Activated CD8-positive, alpha-beta memory T cell treated with anti-CD3 and anti-CD28 coated beads, Interleukin-2, amount 50 U/mL, for 24 hours (primary cell): Measurements from ENCODE around the gene VAV2.
A peak's percentile ranks its signal among the peaks of the same experiment; 100 is the strongest.

Experiments used
- DNase-seq: peaks from one replicate; pipeline ENCODE4 v3.0.0-alpha.2; 2020; ENCODE audit errors: extremely low read depth

The VAV2 gene

DNA sequence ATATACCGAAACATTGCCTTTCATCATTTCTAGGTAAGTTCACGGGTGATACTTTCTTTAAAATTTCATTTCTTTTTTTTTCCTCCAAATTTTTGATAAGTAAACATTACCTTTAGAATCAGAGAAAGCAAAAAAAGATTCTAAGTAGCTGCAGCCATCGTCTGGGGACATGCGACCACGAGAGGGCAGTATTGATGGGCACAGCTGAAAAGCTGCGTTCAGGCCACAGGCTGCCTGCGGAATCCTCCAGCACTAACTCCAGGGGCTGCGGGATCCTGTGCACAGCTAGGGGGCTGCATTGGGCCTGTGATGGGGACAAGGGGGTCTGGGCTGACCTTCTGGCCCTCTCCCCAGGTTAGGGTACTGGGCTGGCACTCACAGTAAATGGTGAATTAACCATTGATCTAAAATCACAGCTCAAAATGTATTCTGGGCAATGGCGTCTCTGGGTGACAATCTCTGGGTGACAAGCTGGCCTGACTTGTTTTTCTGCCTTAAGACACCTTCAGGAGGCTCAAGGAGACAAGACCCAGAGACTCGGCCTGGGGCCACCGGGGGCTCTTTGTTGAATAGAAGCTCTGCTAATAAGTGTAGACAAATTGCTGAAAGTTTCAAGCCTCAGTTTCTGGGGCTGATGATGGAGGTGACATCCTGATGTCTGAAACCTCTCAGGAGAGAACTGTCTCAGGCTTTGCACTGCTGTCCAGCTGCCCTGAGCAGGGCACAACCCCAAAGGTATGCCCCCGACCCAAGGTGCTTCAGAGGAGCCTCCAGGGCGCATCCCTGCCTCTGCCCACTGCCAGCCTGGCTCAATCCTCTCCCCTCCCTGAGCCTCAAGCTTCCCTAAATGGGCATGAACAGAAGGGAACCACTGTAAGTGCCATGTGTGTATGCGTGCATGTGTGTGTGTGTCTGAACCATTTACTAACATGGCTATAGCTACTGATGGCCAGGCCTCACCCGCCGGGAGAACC is 209.7 kb downstream of the VAV2 start:
- peak; percentile 21 for DNase-seq

DNA sequence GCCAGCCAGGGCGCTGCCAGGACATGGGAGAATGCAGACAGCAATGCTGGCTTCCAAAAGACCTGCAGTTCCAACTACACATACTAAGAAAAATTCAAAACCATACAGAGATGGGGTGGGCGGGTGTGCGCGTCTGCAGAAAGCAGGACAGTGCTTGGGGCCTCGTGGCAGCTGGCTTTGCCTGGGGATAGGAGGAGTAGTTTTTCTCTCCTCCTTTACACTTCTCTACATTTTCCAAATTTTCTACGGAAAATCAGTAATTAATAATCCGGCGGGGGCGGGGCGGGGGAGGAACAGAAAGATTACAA is 210.3 kb downstream of the VAV2 start:
- DNase-seq: no peak

DNA sequence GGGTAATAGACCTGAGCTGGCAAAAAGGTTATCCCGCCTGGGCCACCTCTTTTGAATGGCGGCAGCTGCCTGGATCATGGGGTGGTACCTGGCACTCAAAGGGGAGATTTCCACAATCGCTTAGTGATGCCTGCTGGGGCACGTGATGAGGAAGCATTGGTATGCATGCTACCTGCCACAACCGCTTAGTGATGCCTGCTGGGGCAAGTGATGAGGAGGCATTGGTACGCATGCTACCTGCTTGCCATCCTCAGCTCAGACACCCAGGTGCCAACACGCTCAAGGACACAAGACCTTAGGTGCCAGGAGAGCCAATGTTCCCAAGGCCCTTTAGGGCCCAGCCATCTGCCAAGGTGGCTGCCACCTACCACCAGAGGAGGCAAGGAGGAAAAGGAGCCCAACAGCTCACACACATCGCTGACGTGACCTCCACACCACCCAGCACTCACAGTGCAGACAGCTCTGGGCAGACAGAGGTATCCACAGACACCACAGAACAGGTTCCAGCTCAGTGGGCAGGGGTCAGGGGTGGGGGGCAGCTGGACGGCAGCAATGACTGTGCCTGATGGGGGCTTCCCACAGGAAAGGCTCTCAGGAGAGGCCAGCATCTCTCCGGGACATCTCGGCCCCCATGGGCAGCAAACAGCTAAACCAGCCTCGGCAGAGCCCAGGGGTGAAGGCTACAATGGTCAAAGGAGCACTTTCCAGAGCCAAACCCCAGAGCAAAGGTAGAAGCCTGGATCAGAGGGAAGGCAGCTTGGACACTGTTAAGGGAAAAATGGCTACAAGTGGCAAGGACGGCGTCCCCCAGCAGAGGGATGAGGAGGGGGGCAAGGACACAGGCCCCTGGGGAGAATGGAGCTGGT is 210.9 kb downstream of the VAV2 start:
- DNase-seq: no peak

DNA sequence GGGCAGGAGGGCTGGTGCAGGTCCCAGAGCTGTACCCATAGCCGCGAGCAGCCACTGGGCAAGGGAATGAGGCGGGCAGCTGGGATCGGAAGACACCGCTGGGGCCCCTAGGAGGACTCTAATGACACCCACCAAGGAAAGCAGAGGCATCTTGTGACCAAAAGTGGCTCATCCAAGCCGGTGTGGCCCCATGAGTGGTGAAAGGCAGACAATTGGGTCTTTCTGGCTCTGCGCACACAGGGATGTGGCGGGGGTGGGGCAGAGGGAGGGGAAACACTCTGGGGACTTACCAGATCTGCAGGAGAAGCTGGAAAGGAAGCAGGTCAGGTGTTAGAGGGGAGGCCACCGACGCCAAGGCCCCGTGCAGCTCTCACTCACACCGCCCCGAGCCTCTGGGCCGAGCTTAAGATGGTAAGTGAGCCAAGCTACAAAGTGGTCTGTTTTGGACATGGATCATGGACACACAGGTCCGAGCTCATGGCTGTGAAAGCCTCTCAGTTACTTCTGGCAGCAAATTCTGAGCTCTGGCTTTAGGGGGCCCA is 211.6 kb downstream of the VAV2 start:
- DNase-seq: no peak

DNA sequence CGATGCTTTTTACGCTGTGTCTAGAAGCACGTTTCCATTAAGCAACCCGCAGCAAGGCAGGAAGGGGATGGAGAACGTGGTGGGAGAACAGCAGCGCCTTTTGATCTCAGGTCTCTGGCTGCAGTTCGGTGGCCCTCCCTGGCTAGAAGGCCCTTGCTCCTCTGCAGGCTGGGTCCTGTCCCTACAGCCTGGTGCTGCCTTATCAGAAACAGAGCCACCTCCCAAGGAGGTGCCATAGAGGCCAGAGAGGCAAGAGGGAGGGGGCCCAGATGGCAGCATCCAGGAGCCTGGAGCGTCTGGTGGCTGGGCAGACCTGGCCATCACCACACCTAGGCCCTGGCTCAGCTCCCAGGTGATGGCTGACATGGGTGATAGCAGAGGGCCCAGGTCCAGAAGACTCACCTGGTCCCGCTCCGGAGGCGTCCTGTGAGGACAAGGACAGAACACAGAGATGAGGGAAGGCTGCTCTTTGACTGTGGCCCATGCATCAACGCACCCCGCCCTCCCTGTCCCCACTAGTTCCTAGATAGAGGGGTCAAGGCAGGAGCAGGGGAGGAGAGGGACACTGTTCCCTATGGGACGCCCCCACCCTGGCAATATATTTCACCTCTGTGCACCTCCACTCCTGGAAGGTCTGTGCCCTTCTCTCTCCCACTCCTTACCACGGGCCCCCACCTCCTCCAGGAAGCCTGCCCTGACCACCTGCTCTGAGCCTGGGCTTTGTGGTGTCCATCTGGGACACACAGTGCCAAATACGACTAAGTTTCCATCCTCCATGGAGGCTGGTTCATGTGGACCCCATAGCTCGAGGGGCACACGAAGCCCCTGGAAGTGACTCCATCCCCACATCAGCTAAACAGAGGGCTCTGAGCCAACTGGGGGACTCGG is 212.4 kb downstream of the VAV2 start:
- no peak for DNase-seq

DNA sequence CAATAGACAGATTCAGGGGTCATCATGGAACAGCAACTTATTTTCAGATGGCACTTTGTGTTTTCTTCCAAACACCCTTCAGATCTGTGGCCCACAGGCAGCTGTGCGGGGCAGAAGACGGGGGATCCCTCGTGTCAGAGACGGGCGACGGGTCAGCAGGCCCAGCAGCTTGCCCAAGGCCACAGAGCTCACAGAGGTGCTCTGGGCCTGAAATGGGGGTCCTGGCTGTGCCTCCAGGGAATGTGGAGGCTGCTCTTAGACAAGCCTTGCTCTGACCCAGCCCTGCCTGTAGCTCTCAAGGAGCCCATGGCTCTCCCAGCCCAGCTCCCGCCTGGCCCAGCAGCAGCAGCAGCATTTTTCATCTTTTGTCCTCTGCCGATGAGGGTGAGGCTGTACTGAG is 213.0 kb downstream of the VAV2 start:
- DNase-seq: no peak

DNA sequence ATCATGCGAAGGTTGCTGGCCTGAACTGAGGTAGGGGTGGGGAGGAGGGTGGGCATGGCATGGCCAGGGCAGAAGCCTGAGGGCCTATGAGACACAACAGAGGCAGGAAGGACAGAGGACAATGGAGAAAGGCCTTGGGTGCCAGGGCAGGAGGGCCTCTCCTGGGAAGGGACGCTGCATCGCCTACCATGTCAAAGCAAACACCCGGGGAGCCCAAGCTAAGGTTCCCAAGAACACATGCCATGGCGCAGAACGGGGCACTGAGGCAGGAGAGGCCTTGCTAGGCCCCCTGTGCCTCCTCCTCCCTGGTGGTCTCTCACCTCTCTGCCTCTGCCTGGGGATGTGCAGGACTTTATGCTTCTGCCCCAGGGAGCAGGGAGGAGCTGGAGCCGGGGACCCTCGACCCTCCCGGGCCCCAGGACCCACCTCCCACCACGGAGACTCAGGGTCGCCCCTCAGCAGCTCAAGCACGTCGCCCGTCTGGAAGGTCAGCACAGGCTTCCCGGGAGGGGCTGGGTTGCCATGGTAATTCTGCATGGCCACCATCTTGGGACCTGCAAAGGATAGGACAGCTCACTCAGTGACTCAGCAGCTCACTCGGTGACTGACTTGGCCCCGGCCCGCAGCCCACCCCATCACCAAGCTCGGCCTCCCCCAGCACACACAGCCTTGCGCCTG is 213.6 kb downstream of the VAV2 start:
- no peak for DNase-seq

DNA sequence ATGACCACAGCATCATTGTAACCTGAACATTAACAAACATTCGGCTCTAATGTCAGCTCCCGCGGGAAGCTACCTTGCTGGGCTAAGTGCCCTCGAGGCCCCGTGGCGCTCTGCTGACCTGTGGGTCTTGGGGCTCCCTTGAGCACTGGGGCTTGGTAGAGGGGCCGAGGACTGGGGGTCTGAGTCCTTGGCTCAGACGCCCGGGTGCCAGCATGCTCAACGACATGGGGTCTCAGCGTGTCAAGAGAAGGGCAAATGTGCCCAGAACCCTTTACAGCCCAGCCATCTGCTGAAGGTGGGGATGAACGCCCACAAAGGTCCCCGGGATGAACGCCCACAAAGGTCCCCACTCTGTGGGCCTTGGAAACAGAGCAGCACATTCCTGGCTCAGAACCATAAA is 214.3 kb downstream of the VAV2 start:
- DNase-seq: no peak

DNA sequence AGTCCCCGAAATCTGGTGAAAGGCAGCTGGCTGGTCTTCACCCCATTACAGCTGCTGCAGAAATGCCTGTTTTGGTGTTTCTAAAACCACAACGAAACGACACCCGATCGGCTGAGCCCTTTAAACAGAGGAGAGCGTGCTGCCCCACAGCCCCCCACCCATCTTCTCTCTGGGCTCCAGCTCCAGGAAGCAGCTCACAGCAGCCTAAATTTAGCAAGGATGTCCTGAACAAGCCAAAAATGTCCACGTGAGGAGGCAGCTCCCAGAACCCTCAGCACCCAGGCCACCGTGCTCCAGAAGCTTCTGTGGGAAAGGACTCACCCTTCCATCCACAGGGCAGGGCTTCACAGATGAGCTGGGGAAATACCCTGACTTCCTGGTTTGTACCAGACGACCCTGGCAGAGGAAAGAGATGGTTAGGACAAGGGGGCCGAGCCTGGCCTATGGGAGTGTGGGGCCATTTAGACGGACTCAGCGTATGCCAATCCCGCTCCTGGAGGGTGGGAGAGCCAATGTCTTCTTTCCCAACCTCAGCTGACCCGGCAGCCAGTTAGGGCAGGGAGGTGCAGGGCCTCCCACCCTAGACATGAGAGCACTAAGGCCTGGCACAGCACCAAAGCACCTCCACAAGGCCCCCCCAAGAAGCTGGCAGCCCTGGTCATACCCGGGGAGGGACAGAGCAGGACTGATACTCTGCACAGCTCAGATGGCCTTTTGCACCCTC is 214.9 kb downstream of the VAV2 start:
- DNase-seq: no peak

DNA sequence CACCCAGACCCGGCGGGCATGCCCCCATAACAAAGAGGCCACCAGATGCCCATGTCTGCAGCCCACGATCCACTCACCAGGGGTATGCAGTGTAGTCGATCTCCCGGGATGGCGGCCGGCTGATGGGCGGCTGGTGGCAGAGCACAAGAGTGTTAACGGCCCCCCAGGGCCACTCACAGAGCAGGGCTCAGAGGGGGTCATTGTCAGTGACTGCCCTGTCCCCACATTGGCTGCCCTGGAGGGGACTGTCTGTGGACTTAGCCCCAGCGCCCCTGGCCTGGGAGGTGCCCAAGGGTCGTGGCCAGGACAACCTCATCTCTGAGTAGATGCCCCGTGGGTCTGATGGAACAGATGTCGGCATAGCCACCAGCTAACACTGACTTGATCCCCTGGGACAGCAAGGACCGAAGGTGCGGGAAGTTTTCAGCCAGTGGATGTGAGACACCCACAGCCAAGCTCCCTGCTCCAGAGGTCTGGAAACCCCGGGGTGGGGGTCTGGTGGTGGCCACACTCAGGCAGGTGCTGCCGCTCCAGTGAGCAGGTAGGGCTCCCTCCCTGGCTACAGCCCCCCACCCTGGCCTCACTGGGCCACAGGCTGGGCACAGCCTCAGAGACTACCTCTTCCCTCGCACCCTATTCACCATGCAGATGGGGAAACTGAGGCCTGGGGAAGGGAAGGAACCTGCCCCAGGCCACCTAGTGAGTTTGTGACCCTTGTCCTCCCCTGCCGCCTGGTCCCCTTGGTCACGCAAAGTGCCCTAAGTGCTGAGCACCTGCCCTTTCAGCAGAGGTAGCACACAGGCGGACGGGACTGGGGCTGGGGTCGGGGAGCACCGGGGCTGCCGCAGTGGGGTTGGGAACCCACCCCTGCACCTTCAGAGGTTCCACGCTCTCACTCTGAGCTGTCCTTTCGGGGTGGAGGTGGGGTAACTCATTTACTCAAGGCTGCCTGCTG is 215.9 kb downstream of the VAV2 start:
- no peak for DNase-seq

DNA sequence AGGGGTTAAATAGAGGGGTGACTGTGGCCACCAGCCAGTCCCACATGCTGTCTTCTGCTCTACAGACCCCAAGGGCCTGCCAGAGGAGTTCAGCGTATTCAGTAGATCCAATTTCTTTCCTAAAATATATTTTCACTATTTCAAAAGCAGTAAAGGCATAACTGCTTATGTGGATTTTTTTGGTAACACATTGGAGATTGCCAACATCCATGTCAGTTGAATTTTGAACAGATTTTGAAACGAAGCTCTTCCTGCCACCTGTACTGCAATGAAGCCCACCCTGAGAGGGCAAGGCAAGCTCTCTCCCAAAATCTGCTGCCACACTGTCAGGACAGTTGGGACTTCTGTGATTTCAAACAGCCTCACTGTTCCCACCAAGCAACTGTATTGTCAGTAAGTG is 216.8 kb downstream of the VAV2 start:
- no peak for DNase-seq

DNA sequence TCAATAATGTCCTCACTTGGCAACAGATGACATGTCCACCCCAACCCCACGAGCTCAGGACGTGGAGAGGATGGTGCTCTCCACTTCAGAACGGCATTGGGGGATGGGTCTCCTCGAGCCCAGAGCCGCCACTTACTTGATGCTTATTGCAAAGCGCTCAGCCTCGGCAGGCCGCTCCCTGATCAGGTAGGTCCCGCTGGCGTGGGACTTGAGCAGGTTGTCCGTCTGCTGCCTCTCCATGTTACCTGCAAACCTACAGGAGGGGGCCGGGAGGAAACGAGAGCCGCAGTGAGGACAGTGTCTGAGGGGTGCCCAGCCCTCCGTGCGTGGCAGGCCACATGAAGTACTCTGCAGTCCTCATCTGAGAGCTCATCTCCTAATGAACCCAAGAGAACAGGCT is 217.3 kb downstream of the VAV2 start:
- no peak for DNase-seq

DNA sequence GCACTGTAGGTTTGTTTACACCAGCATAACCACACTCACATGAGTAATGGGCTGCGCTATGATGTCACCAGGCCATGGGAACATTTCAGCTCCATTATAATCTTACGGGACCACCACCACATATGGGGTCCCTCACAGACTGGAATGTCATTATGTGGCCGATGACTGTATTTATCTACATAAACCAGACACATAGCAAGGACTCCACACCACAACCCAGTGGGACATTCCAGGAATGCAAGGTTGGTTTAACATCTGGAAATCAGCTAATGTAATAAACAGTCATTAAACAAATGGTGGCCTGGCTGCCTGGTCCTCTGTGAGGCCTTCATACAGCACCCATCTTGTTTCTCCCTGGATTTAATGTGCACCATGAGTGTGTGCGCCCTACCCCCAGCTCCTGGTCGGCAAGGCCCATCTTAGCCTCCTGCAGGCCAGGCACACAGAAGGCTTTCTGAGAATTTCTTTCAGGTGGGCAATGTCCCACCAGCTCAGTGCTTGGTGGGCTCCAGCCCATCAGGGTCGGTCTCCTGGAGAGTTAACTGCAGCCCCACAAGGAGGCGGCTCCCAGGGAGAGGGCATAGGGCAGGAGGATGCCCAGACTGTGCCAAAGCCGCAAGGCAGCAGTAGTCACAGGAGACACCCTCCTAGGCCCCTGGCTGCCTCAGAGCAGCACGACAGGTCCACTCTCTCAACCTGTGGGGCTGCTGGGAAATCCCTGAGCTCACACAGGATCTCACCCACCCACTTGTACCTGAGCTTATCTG is 218.1 kb downstream of the VAV2 start:
- DNase-seq: no peak

DNA sequence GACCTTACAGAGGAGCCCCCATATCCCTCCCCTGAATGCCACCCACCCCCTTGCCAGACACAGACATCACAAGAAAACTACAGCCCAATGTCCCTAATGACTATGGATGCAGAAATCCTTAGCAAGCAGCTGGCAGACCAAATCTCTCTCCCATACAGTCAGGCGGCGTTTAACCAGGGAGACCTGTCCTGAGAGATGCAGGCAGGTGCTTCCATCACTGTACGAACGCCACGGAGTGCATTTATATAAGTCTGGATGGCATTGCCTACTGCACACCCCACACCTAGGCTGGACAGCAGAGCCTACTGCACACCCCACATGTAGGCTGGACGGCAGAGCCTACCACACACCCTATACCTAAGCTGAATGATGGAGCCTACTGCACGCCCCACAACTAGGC is 219.5 kb downstream of the VAV2 start:
- no peak for DNase-seq

DNA sequence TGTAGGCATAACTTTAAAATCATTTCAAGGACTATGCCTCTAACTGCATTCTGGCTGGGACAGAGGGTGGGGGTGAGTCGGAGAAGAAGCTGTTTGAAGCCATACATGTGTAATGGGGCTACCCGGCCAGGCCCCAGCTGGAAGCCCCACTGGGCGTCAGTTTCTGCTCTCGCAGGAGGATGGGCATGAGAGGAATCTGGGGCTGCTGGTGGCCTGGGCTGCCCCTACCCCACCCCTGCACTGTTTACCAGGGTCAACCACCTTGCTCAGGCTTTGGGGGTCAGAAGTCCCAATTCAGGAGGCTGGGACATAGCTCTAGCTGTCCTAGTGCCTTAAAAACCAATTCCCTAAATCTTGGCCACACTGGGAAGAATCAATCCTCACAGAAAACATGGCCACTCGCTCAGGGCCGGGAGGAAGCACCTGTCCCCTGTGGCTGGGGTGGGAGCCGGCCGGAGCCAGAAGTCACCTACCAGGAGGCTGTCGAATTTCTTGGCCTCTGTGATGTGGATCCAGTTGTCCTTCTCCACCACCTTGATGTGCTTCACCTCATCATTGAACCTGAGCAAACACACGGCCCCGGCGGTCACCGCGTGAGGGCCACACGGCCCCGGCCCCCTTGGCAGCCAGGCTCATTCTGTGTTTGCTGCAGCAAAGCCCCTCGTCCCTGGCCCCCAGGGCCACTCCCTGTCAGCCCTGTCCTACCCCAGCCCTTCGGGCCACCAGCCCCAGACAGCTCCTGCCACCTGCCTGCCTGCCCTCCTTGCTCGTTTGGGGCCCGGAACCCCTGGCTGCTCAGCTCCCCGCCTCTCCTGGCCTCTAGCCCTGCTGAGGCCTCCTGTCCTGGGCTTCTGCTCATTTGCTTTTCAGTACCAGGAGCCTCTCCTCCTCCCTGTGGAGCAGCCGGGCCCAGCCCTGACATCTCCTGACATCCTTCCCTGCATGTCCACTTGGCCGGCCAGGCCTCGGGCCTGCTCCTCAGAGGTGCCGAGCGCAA is 220.3 kb downstream of the VAV2 start:
- no peak for DNase-seq

DNA sequence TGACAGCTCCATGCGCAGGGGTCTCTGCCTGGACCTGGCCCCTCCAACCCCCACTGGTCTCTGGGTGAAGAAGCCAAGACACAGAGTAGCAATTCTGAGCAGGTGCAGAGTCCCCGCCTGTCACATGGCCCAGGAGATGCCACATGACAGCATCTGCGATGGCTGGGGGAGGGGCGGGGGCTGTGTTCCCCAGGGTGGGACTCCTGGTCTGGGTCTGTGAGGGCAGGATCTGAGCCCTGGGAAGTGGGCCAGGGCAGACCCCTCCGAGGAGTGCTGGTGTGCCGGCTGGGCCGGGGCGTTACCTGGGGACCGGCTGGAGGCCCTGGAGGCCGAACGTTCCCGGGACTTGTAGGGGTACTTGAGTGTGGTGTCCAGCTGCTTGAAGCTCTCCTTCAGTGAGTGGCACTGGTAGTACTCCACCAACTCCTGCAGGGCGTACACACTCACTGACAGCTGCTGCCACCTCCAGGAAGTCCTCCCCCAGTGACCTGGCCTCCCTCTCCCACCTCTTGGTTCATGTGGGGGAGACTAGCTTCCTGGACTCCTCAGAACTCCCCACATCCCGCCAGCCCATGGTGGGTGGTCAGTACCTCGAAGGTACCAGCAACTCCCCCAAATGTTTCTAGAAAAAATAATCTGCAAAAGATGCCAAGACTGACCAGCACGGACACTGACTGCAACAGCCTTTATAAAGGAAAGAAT is 221.9 kb downstream of the VAV2 start:
- DNase-seq: no peak
